Transverse colon (tissue), 4 donors: ENCODE measurements around the gene PID1.

Experiments
- EP300 ChIP-seq: sonication (generic); formaldehyde crosslinking; IDR thresholded peaks from one replicate; pipeline ENCODE4 v1.6.1; 2017; ENCODE audit warnings: antibody characterized with exemption, low read depth
- POLR2A ChIP-seq: fragments of 450-650 bp; IDR thresholded peaks from one replicate; pipeline ENCODE4 v1.6.1; 2016; ENCODE audit warnings: antibody characterized with exemption, mild to moderate bottlenecking, moderate library complexity
- POLR2AphosphoS5 ChIP-seq, 3 donors: sonication (generic); formaldehyde crosslinking; IDR thresholded peaks; one replicate each; pipeline ENCODE4 v1.6.1; 2016; ENCODE audit warnings: antibody characterized with exemption in 3 of 3
- TF ChIP-seq, protein P1 (sequence below), 5 experiments: fragments of 200-600 bp in 3 of 5; fragments of 450-650 bp in 2 of 5; sonication (generic) in 3 of 5; IDR thresholded peaks; 1 replicate in 2 of 5; 2 replicates in 3 of 5; pipeline ENCODE4 v1.5.1; 2016 to 2017; ENCODE audit warnings: antibody characterized with exemption in 5 of 5, inconsistent platforms in 3 of 5, mild to moderate bottlenecking in 2 of 5, moderate library complexity in 1 of 5

DNA sequence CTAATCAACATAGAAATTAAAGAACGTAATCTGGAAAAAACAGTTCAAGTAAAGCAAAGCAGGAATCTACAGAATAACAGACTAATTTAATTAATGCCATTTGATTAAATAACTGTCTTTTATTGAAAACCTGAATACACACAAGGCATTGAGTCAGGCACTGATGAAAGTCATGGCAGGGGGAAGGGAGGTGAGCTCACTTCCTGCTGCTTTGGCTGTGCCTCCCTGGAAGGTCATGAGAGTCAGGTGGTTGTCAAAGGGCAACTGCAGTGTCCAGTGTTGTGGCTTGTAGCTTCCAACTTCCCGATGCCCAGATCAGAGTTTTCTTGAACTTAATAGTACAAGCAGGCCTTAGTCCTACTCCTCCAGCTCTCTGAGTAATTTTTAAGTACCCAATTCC is 180.9 kb downstream of the PID1 start:
- TF ChIP-seq EP300 (no peak), POLR2A (no peak), POLR2AphosphoS5 (IDR thresholded peaks at IDR 0.05) (no peak)
- TF ChIP-seq, protein P1, sequence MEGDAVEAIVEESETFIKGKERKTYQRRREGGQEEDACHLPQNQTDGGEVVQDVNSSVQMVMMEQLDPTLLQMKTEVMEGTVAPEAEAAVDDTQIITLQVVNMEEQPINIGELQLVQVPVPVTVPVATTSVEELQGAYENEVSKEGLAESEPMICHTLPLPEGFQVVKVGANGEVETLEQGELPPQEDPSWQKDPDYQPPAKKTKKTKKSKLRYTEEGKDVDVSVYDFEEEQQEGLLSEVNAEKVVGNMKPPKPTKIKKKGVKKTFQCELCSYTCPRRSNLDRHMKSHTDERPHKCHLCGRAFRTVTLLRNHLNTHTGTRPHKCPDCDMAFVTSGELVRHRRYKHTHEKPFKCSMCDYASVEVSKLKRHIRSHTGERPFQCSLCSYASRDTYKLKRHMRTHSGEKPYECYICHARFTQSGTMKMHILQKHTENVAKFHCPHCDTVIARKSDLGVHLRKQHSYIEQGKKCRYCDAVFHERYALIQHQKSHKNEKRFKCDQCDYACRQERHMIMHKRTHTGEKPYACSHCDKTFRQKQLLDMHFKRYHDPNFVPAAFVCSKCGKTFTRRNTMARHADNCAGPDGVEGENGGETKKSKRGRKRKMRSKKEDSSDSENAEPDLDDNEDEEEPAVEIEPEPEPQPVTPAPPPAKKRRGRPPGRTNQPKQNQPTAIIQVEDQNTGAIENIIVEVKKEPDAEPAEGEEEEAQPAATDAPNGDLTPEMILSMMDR (IDR thresholded peaks at IDR 0.05), result no peak
